NCI-H510A treated with DMSO at 0.1 percent for 48 hours (cell line): ENCODE data around the gene DNAJC1.

Source experiments
- DNase-seq: peaks from one replicate; lab custom pipeline; 2025; lab: John Stamatoyannopoulos, UW

DNAJC1 gene

GRCh38 chr10:21961847-21962246 is 41.7 kb downstream of the DNAJC1 start:
- DNase-seq: no peak

- no peak for DNase-seq
Measured at GRCh38 chr10:21959998-21960397, 43.5 kb downstream of the DNAJC1 start.

- no peak for DNase-seq
Measured at GRCh38 chr10:21954690-21955089, 48.8 kb downstream of the DNAJC1 start.

GRCh38 chr10:21954132-21954531 is 49.4 kb downstream of the DNAJC1 start:
- no peak for DNase-seq

- no peak for DNase-seq
Measured at GRCh38 chr10:21953585-21954057, 49.9 kb downstream of the DNAJC1 start.

GRCh38 chr10:21950566-21950965 is 53.0 kb downstream of the DNAJC1 start:
- no peak for DNase-seq

- no peak for DNase-seq
Measured at GRCh38 chr10:21946946-21947345, 56.6 kb downstream of the DNAJC1 start.

- no peak for DNase-seq
Measured at GRCh38 chr10:21944727-21945386, 58.7 kb downstream of the DNAJC1 start.

- DNase-seq: no peak
Measured at GRCh38 chr10:21943633-21944265, 59.8 kb downstream of the DNAJC1 start.

- DNase-seq: no peak
Measured at GRCh38 chr10:21935439-21936023, 68.0 kb downstream of the DNAJC1 start.

- DNase-seq: no peak
Measured at GRCh38 chr10:21934307-21934706, 69.2 kb downstream of the DNAJC1 start.

GRCh38 chr10:21929070-21929469 is 74.5 kb downstream of the DNAJC1 start:
- DNase-seq: no peak

- no peak for DNase-seq
Measured at GRCh38 chr10:21927631-21928353, 75.7 kb downstream of the DNAJC1 start.

- DNase-seq: no peak
Measured at GRCh38 chr10:21926949-21927348, 76.6 kb downstream of the DNAJC1 start.

GRCh38 chr10:21926358-21926925 is 77.1 kb downstream of the DNAJC1 start:
- no peak for DNase-seq

- no peak for DNase-seq
Measured at GRCh38 chr10:21925851-21926250, 77.7 kb downstream of the DNAJC1 start.

- no peak for DNase-seq
Measured at GRCh38 chr10:21924511-21924910, 79.0 kb downstream of the DNAJC1 start.

GRCh38 chr10:21920633-21921032 is 82.9 kb downstream of the DNAJC1 start:
- no peak for DNase-seq

- DNase-seq: no peak
Measured at GRCh38 chr10:21919906-21920305, 83.6 kb downstream of the DNAJC1 start.

GRCh38 chr10:21919117-21919516 is 84.4 kb downstream of the DNAJC1 start:
- no peak for DNase-seq

- no peak for DNase-seq
Measured at GRCh38 chr10:21912625-21913024, 90.9 kb downstream of the DNAJC1 start.

GRCh38 chr10:21910798-21911197 is 92.7 kb downstream of the DNAJC1 start:
- DNase-seq: no peak
